ENCODE results near the gene CENPQ.

CENPQ gene

GRCh38 chr6:49506569-49507111 is 43.5 kb downstream of the CENPQ start:
- DNase-seq: no peak

- DNase-seq: no peak
Observed at GRCh38 chr6:49509342-49509741, 46.2 kb downstream of the CENPQ start.

- DNase-seq: no peak
Observed at GRCh38 chr6:49513153-49513989, 50.2 kb downstream of the CENPQ start.

GRCh38 chr6:49514571-49515484 is 51.7 kb downstream of the CENPQ start:
- DNase-seq: no peak

GRCh38 chr6:49515485-49516146 is 52.4 kb downstream of the CENPQ start:
- no peak for DNase-seq

- no peak for DNase-seq
Observed at GRCh38 chr6:49516147-49516505, 53.0 kb downstream of the CENPQ start.

- DNase-seq: no peak
Observed at GRCh38 chr6:49517919-49518318, 54.7 kb downstream of the CENPQ start.

GRCh38 chr6:49519660-49520059 is 56.5 kb downstream of the CENPQ start:
- DNase-seq: no peak

- DNase-seq: no peak
Observed at GRCh38 chr6:49522710-49523593, 59.8 kb downstream of the CENPQ start.

- no peak for DNase-seq
Observed at GRCh38 chr6:49523901-49524300, 60.7 kb downstream of the CENPQ start.

GRCh38 chr6:49524541-49524940 is 61.4 kb downstream of the CENPQ start:
- DNase-seq: no peak

- no peak for DNase-seq
Observed at GRCh38 chr6:49526598-49526997, 63.4 kb downstream of the CENPQ start.

- no peak for DNase-seq
Observed at GRCh38 chr6:49527320-49527719, 64.2 kb downstream of the CENPQ start.

GRCh38 chr6:49528571-49528970 is 65.4 kb downstream of the CENPQ start:
- no peak for DNase-seq

- no peak for DNase-seq
Observed at GRCh38 chr6:49530141-49530776, 67.1 kb downstream of the CENPQ start.

- DNase-seq: no peak
Observed at GRCh38 chr6:49531774-49532569, 68.8 kb downstream of the CENPQ start.

GRCh38 chr6:49535795-49536194 is 72.6 kb downstream of the CENPQ start:
- no peak for DNase-seq

GRCh38 chr6:49539102-49539501 is 75.9 kb downstream of the CENPQ start:
- DNase-seq: no peak

- DNase-seq: no peak
Observed at GRCh38 chr6:49540614-49541013, 77.4 kb downstream of the CENPQ start.

- DNase-seq: no peak
Observed at GRCh38 chr6:49541210-49541724, 78.1 kb downstream of the CENPQ start.

Data from stimulated activated CD4-positive, alpha-beta T cell treated with anti-CD3 and anti-CD28 coated beads, Interleukin-2, amount 100 ng/mL, for 24 hours (primary cell).